Measurements from ENCODE around the gene DLK1. TPM values are rescaled to one million over a fixed set of nuclear protein-coding genes. Genes with fewer than 3 reads are reported as not detected.

Gene DLK1
- polyA plus RNA-seq, 1 donor (not counting 4 experiments of a cell fraction or from before 2014, with no cell fraction given): not detected

- Histone ChIP-seq H3K4me2 (ENCODE audit: control insufficient read depth, extremely low read depth, insufficient read depth, low read depth, low read length) (no peak overlapping the region), H3K27ac (ENCODE audit: control insufficient read depth, insufficient read depth, low read length) (no peak overlapping the region), H3K4me3 (ENCODE audit: control insufficient read depth in 2 of 3, extremely low read depth in 1 of 3, insufficient read depth in 2 of 3, low read depth in 1 of 3, low read length in 3 of 3) (no peak overlapping the region), H3K9ac (ENCODE audit: control insufficient read depth, extremely low read depth, insufficient read depth, low read length) (no peak overlapping the region), H2AFZ (ENCODE audit: control insufficient read depth, low read length) (no peak overlapping the region), H3K9me1 (ENCODE audit: control insufficient read depth, extremely low read depth, insufficient read depth, low read length) (no peaks in the 10 kb centered on the region), H3K79me2 (ENCODE audit: control insufficient read depth, insufficient read depth, low read length) (no peaks in the 10 kb centered on the region), H3K4me1 (ENCODE audit: control insufficient read depth, extremely low read depth, insufficient read depth, low read length) (peaks cover 39% of the 10 kb centered on the region), H3K27me3 (ENCODE audit: control insufficient read depth, extremely low read depth, insufficient read depth, low read length) (no peaks in the 10 kb centered on the region), H3K36me3 (ENCODE audit: control insufficient read depth in 2 of 2, extremely low read depth in 1 of 2, insufficient read depth in 2 of 2, low read length in 2 of 2) (no peaks in the 10 kb centered on the region), H4K20me1 (ENCODE audit: control insufficient read depth, extremely low read depth, insufficient read depth, low read length) (no peaks in the 10 kb centered on the region), H3K9me3 (ENCODE audit: control insufficient read depth, low read depth, low read length) (no peaks in the 10 kb centered on the region)
- no peak for TF ChIP-seq EZH2 (IDR thresholded peaks at IDR 0.05; ENCODE audit: low read length)
- no peak for TF ChIP-seq CTCF (optimal IDR thresholded peaks at IDR 0.05 in 1 of 3, IDR thresholded peaks at IDR 0.05 in 1 of 3, conservative IDR thresholded peaks at IDR 0.05 in 1 of 3; ENCODE audit: extremely low read depth in 1 of 3, insufficient read depth in 2 of 3, low read length in 3 of 3)
- dilution Hi-C loops (cut with MboI; ENCODE audit: extremely low pct_ligation_motif_present, low sequenced_read_pairs): no loop called here
- DNase-seq (ENCODE audit: low read depth, low spot score) (no peak), FAIRE-seq (no peak)
These were observed 31.3 kb upstream of the DLK1 start for GRCh38 chr14:100695423-100695738.

- H3K36me3 ChIP-seq (ENCODE audit: control insufficient read depth in 2 of 2, extremely low read depth in 1 of 2, insufficient read depth in 2 of 2, low read length in 2 of 2): no peaks in the 10 kb centered on the region
- no peak overlapping the region for H3K4me2 ChIP-seq (ENCODE audit: control insufficient read depth, extremely low read depth, insufficient read depth, low read depth, low read length)
- no peak for DNase-seq (ENCODE audit: low read depth, low spot score)
- no peaks in the 10 kb centered on the region for H3K27me3 ChIP-seq (ENCODE audit: control insufficient read depth, extremely low read depth, insufficient read depth, low read length)
- no peak for TF ChIP-seq EZH2 (IDR thresholded peaks at IDR 0.05; ENCODE audit: low read length)
- no peak for TF ChIP-seq CTCF (optimal IDR thresholded peaks at IDR 0.05 in 1 of 3, IDR thresholded peaks at IDR 0.05 in 1 of 3, conservative IDR thresholded peaks at IDR 0.05 in 1 of 3; ENCODE audit: extremely low read depth in 1 of 3, insufficient read depth in 2 of 3, low read length in 3 of 3)
- H3K9ac ChIP-seq (ENCODE audit: control insufficient read depth, extremely low read depth, insufficient read depth, low read length): no peak overlapping the region
- H2AFZ ChIP-seq (ENCODE audit: control insufficient read depth, low read length): no peak overlapping the region
- no peaks in the 10 kb centered on the region for H3K9me3 ChIP-seq (ENCODE audit: control insufficient read depth, low read depth, low read length)
- FAIRE-seq: no peak
- H3K4me1 ChIP-seq (ENCODE audit: control insufficient read depth, extremely low read depth, insufficient read depth, low read length): peaks cover 37% of the 10 kb centered on the region
- no peaks in the 10 kb centered on the region for H3K79me2 ChIP-seq (ENCODE audit: control insufficient read depth, insufficient read depth, low read length)
- no peaks in the 10 kb centered on the region for H4K20me1 ChIP-seq (ENCODE audit: control insufficient read depth, extremely low read depth, insufficient read depth, low read length)
- H3K9me1 ChIP-seq (ENCODE audit: control insufficient read depth, extremely low read depth, insufficient read depth, low read length): no peaks in the 10 kb centered on the region
- H3K4me3 ChIP-seq (ENCODE audit: control insufficient read depth in 2 of 3, extremely low read depth in 1 of 3, insufficient read depth in 2 of 3, low read depth in 1 of 3, low read length in 3 of 3): no peak overlapping the region
- no peak overlapping the region for H3K27ac ChIP-seq (ENCODE audit: control insufficient read depth, insufficient read depth, low read length)
- dilution Hi-C loops (cut with MboI; ENCODE audit: extremely low pct_ligation_motif_present, low sequenced_read_pairs): no loop called here
These were observed 30.7 kb upstream of the DLK1 start for GRCh38 chr14:100696008-100696407.
